GM21360 (cell line): ENCODE data around the gene RALBP1.
"Not testable (repeated sequence)": the region's sequence is repeated elsewhere in the genome, so short reads cannot be mapped to it uniquely, and the experiment has no call there.

Experiments
- ATAC-seq: cut with Tn5 transposase; IDR thresholded peaks from one replicate; pipeline ENCODE4 v1.9.1; 2021; ENCODE audit warnings: mild to moderate bottlenecking, moderate library complexity; ENCODE audit not compliant: unreplicated experiment

The RALBP1 gene

GRCh38 chr18:9454061-9454703, 21.1 kb upstream of the RALBP1 start:
- no peak for ATAC-seq

DNA sequence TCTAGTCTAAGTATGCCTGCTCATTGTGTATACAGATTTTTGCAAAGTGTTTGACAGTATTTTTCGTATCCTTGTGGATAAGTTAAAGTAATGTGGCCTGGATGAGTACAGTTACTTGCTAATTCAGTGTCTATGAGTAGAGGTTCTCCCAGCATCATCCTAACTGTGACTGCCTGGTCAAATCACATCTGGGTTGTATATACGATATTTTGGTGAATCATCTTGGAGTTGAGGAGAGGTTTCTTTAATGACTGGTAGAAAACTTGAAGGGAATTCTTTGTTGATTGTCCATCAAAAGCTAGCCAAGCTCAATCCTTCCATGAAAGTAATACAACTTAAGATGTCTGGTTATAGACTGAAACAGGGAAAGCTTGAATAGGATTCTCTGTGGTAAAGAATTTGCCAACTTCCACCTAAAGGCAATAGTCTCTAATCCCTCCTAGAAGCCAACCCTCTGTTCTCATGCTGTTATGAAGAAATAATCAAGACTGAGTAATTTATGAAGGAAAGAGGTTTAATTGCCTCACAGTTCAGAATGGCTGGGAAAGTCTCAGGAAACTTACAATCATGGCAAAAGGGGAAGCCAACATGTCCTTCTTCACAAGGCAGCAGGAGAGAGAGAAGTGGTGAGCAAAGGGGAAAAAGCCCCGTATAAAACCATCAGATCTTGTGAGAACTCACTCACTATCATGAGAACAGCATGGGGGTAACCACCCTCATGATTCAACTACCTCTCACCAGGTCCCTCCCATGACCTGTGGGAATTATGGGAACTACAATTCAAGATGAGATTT, 19.4 kb upstream of the RALBP1 start:
- ATAC-seq, result no peak

DNA sequence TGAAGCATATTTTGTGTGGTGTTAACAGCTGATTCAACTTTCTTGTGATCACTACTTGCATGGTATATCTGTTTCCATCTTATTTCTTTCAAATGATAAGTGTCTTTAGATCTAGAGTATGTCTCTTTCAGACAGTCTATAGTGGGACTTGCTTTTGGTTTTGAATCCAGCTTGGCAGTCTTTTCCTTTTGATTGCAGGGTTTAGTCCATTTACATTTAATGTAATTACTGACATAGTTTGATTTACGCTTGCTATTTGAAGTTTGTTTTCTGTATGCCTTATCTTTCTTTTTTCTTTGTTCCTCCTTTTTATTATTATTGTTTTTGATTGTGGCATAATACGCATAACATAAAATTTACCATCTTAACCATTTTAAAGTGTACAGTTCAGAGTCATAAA, 9.2 kb upstream of the RALBP1 start:
- ATAC-seq, result no peak

- no peak for ATAC-seq
Measured at GRCh38 chr18:9466846-9467245, 8.5 kb upstream of the RALBP1 start.

DNA sequence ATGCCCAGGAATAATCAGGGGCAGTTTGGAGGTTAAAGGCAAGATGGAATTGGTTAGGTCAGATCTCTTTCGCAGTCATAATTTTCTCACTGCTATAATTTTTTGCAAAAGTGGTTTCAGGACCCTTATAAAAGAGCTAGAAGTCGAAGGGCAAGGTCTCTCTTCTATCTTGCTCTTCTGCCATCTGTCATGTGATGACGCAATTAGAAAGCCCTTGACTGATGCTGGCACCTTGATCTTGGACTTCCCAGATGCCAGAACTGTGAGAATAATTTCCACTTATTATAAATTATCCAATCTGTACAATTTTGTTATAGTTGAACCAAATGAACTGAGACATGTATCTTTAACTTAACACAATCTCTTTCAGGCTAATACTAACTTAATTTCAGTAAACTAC, 6.3 kb upstream of the RALBP1 start:
- ATAC-seq, result no peak

DNA sequence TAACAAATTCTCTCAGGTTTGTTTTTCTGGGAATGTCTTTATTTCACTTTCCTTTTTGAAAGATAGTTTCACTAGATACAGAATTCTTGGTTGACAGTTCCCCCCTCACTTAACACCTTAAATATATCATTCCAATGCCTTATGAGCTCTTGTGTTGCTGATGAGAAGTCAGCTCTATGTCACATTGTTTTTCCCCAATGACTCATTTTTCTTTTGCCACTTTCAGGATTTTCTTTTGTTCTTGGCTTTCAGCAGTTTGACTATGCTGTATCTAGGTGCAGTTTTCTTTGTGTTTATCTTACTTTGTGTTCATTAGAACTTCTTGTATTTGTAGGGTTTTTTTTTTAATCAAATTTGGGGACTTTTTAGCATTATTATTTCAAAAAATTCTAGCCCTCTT, 5.6 kb upstream of the RALBP1 start:
- no peak for ATAC-seq

GRCh38 chr18:9474108-9474982, 968 bp upstream of the RALBP1 start:
- peak; percentile 17 for ATAC-seq

DNA sequence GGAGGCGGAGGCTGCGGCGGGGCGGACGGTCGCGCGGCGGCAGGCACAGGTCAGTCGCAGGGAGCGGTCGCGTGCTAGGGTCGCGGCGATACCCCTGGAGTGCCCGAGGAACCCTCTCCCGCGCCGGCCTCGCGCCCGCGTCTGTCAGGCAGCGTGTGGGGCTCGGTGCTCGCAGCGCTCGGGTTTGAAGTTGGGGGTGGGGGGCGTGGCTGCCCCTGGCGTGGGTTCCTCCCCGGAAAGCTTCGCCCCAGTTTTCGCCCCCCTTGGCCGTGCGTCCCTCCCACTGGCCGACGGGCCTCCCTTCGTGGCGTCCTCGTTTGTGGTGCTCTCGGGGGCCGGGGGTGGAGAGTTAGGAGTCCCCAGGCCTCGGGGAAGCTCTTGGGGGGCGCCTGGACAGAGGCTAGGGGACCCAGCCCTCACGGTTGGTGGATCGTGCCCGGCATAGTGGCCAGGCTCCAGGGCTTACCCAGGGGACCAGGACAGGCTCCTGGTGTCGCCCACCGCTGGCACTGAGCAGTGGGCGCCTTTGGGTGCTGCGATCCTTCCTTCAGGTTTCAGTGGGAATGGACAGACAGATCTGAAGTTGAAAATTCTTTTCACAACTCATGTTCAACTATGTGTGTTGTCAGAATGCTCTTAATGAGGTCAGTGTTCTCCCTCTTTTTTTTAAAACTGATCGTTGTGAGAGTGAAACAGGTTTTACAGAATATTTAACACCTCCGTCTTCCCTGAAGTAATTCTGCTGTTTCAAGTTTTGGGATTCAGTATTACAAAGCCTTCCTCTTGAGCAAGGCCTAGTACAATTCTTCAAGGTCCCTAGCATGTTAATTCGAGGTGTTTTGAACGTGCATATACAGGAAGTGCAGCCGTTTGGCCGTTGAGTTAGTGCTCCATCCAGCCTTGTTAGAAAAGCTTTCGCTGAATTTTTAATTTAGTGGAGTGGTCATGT, 604 bp downstream of the RALBP1 start:
- no peak for ATAC-seq

GRCh38 chr18:9476949-9477348, 1.6 kb downstream of the RALBP1 start:
- not testable (repeated sequence) for ATAC-seq

- no peak for ATAC-seq
Measured at GRCh38 chr18:9477509-9477908, 2.2 kb downstream of the RALBP1 start.

DNA sequence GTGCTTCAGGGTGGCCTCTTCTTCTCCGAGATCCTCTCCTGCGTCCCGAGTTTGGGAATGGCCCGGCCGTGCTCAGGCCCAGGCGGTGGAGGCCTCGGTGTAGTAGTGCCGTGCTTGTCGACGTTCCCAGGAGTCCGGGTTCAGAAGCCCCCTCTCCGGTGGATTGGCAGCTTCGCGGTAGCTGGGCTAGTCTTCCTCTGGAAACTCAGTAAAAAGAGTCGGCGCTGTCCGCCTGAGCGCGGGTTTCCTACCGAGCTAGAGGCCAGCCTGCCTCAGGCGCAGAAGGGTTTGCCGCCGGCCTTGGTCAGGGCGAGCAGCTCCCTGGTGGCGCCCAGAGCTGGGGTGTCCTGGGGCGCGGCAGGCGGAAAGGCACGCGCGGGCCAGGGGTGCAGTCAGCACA, 3.2 kb downstream of the RALBP1 start:
- ATAC-seq, result no peak

- ATAC-seq, result no peak
Measured at GRCh38 chr18:9482790-9483189, 7.5 kb downstream of the RALBP1 start.

GRCh38 chr18:9483526-9483925, 8.2 kb downstream of the RALBP1 start:
- ATAC-seq, result no peak

- not testable (repeated sequence) for ATAC-seq
Measured at GRCh38 chr18:9484856-9485255, 9.5 kb downstream of the RALBP1 start.

DNA sequence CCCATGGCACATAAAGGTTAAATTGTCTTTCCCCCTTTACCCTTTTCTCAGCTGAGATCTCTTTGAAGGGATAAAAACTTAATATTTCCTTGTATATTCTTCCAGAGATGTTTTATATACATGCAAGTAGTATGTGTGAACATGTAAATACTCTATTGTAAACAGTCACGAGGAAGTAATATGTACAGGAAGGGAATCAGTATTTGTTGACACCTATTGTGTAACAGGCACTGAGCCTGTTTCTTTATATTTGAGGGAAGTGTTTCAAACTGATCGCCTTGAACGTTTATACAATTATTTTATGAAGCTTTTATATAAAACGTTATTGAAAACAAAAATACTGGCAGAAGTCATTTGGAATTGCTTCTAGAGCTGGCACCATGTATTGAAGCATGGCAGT, 13.2 kb downstream of the RALBP1 start:
- no peak for ATAC-seq

DNA sequence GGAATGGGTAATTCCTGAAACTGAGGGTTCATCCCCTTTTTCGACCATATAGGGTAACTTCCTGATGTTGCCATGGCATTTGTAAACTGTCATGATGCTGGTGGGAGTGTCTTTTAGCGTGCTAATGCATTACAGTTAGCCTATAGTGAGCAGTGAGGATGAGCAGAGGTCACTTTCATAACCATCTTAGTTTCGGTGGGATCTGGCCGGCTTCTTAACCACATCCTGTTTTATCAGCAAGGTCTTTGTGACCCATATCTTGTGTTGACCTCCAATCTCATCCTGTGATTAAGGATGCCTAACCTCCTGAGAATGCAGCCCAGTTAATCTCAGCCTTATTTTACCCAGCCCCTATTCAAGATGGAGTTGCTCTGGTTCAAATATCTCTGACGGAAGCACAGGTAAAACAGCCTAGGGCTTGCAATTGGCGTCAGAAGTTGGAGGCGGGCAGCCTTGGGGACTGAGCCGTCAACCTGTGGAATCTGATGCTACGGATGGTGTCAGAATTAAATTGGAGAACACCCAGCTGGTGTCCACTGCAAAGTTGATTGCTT, 19.5 kb downstream of the RALBP1 start:
- no peak for ATAC-seq

DNA sequence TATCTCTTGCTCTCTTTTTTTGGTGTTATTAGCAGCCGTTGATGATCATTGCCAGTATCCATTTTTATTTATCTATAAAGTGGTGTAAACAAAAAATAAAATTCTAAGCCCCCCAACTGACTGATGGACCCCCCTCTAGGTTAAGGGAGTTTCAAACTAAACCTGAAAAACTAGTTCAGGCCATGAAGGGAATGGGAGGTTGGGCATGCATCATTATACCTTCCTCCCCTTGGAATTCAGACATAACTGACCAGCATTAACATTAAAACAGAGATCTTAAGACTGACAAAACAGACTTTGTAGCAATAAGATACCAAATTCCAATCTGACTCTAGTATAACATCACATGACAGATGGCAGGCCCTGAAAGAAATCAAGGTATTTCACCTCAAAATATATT, 20.2 kb downstream of the RALBP1 start:
- no peak for ATAC-seq

- ATAC-seq, result no peak
Measured at GRCh38 chr18:9495916-9496705, 20.8 kb downstream of the RALBP1 start.

DNA sequence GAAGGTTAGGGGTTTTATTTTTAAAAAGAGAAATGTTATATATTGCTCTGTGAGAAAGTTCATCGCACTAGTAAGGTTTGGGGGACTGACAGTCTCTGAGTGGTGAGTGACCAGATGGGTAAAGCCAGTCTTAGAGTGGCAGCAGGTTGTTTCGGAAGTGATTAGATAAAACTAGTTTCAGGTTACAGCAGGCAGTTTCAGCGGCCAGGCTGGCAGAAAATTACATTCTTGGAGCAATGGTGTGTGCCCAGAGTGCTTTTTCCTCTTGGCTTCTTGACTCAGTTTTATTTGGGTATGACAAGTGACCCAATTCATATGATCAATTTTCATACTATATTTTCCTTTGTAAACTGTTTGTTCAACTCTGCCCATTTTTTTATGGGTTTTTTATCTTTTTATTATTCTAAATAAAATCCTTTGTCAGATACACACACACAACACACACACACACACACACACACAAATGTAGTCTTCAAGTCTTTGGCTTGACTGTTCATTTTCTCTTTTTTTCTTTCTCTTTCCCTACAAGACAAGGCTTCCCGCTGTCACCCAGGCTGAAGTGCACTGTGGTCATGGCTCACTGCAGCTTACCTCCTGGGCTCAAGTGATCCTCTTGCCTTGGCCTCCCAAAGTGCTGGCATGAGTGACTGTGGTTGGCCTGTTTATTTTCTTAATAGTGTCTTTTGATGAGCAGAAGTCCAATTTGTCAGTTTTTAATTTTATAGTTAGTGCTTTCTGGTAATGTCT, 30.9 kb downstream of the RALBP1 start:
- no peak for ATAC-seq
